Measurements from ENCODE around the gene FAM43B. TPM values are rescaled to one million over a fixed set of nuclear protein-coding genes. Genes with fewer than 3 reads are reported as not detected.

Gene FAM43B
- total RNA-seq, 1 donor from 2014 or later = 0.52 TPM

GRCh38 chr1:20538760-20539551, 13.4 kb upstream of the FAM43B start:
- Mint-ChIP-seq H3K9me3 (ENCODE audit: low read depth) (no peaks in the 10 kb centered on the region), H3K27ac (ENCODE audit: unreplicated experiment) (no peak overlapping the region), H3K4me3 (ENCODE audit: unreplicated experiment) (no peak overlapping the region), H3K36me3 (ENCODE audit: low read depth) (peaks cover 3% of the 10 kb centered on the region), H3K27me3 (ENCODE audit: low read depth) (peaks cover 72% of the 10 kb centered on the region), H3K4me1 (ENCODE audit: low read depth) (no peaks in the 10 kb centered on the region)
- DNase-seq (ENCODE audit: low spot score) = no peak
- TF ChIP-seq, protein P1, sequence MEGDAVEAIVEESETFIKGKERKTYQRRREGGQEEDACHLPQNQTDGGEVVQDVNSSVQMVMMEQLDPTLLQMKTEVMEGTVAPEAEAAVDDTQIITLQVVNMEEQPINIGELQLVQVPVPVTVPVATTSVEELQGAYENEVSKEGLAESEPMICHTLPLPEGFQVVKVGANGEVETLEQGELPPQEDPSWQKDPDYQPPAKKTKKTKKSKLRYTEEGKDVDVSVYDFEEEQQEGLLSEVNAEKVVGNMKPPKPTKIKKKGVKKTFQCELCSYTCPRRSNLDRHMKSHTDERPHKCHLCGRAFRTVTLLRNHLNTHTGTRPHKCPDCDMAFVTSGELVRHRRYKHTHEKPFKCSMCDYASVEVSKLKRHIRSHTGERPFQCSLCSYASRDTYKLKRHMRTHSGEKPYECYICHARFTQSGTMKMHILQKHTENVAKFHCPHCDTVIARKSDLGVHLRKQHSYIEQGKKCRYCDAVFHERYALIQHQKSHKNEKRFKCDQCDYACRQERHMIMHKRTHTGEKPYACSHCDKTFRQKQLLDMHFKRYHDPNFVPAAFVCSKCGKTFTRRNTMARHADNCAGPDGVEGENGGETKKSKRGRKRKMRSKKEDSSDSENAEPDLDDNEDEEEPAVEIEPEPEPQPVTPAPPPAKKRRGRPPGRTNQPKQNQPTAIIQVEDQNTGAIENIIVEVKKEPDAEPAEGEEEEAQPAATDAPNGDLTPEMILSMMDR (IDR thresholded peaks at IDR 0.05) = no peak

GRCh38 chr1:20540281-20540680, 12.1 kb upstream of the FAM43B start:
- Mint-ChIP-seq H3K27me3 (ENCODE audit: low read depth) (peaks cover 71% of the 10 kb centered on the region), H3K4me3 (ENCODE audit: unreplicated experiment) (no peak overlapping the region), H3K4me1 (ENCODE audit: low read depth) (no peaks in the 10 kb centered on the region), H3K27ac (ENCODE audit: unreplicated experiment) (no peak overlapping the region), H3K9me3 (ENCODE audit: low read depth) (no peaks in the 10 kb centered on the region), H3K36me3 (ENCODE audit: low read depth) (peaks cover 3% of the 10 kb centered on the region)
- no peak for DNase-seq (ENCODE audit: low spot score)
- TF ChIP-seq, protein P1 (IDR thresholded peaks at IDR 0.05) = no peak

- DNase-seq (ENCODE audit: low spot score) = no peak
- Mint-ChIP-seq H3K27me3 (ENCODE audit: low read depth) (peaks cover 58% of the 10 kb centered on the region), H3K4me1 (ENCODE audit: low read depth) (no peaks in the 10 kb centered on the region), H3K4me3 (ENCODE audit: unreplicated experiment) (no peak overlapping the region), H3K36me3 (ENCODE audit: low read depth) (no peaks in the 10 kb centered on the region), H3K27ac (ENCODE audit: unreplicated experiment) (no peak overlapping the region), H3K9me3 (ENCODE audit: low read depth) (no peaks in the 10 kb centered on the region)
- TF ChIP-seq, protein P1 (IDR thresholded peaks at IDR 0.05) = no peak
These were observed 5.7 kb upstream of the FAM43B start for GRCh38 chr1:20546637-20547036.

DNA sequence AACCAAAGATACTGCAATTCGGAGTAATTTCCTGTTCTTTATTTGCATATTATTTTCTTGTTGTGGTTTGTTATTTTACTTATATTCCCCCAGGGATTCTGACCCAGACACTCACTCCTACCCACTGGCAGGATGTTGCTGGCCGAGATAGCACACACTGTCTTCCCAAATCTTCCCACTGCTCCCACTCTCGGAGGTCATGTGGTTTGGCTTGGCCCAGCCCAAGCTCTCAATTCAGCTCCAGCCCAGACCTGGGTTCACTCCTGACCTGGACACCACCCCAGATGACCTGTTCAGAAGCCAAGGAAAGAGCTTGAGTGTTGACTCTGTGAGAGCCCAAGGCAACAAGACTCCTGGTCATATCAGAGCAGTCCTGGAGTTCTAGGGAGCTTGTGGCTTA, 1.2 kb upstream of the FAM43B start:
- Mint-ChIP-seq H3K4me1 (ENCODE audit: low read depth) (peaks cover 11% of the 10 kb centered on the region), H3K27ac (ENCODE audit: unreplicated experiment) (no peak overlapping the region), H3K27me3 (ENCODE audit: low read depth) (peaks cover 26% of the 10 kb centered on the region), H3K4me3 (ENCODE audit: unreplicated experiment) (no peak overlapping the region), H3K9me3 (ENCODE audit: low read depth) (no peaks in the 10 kb centered on the region), H3K36me3 (ENCODE audit: low read depth) (no peaks in the 10 kb centered on the region)
- TF ChIP-seq, protein P1 (IDR thresholded peaks at IDR 0.05) = no peak
- no peak for DNase-seq (ENCODE audit: low spot score)

- Mint-ChIP-seq H3K36me3 (ENCODE audit: low read depth) (no peaks in the 10 kb centered on the region), H3K27ac (ENCODE audit: unreplicated experiment) (no peak overlapping the region), H3K4me3 (ENCODE audit: unreplicated experiment) (peak overlapping the region; percentile 67), H3K4me1 (ENCODE audit: low read depth) (peaks cover 11% of the 10 kb centered on the region), H3K27me3 (ENCODE audit: low read depth) (peaks cover 16% of the 10 kb centered on the region), H3K9me3 (ENCODE audit: low read depth) (no peaks in the 10 kb centered on the region)
- TF ChIP-seq, protein P1 (IDR thresholded peaks at IDR 0.05) = no peak
- DNase-seq (ENCODE audit: low spot score) = no peak
These were observed 514 bp downstream of the FAM43B start for GRCh38 chr1:20552728-20553445.
